VCaP (cell line): ENCODE data around the gene UBQLN1.

ENCODE experiments used
- H3K27ac ChIP-seq: fragments of 450-650 bp; 2 replicates; pipeline ENCODE4 v1.5.1; 2017
- CTCF ChIP-seq: fragments of 450-650 bp; conservative IDR thresholded peaks from 2 replicates; pipeline ENCODE4 v1.5.1; 2017; ENCODE audit warnings: mild to moderate bottlenecking, moderate library complexity

The UBQLN1 gene

DNA sequence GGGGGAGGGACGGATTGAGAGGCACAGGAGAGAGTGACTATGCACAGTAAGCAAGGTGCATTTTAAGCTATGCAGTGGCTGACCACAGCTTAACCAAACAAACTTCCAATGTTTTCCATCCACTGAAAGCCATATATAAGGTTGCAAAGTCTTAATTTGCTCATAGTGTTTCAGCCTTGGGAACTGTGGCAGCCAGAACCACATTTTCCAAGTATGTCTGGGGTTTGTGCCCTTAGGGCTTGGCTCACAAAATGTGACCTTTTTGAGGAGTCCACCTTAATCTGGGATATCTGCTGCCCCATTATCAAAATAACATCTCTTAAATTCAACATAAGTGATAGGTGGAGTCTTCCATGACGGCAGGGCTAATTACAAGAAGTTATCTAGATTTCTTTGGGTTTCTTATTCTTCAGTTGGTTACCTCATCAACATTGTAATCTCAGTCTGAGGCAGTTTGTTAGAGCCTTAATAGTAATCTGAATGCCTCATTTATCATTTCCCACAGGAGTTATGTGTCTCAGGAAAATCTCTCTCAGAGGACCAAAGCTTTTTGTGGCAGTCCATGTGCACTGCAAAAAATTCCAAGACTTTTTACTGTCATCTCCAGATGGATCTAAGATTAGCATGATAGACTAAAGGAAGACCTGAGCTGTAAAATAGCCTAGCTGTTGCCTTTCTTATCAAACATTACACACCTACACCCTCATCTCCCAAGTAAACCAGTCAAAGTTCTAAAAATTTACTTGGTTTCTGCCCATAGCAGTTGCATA lies 15.2 kb upstream of the UBQLN1 start:
- no peak overlapping the region for H3K27ac ChIP-seq
- no peak for TF ChIP-seq CTCF

- no peak for TF ChIP-seq CTCF
These were observed 13.8 kb upstream of the UBQLN1 start for GRCh38 chr9:83721509-83721908.

GRCh38 chr9:83715794-83716193 lies 8.0 kb upstream of the UBQLN1 start:
- TF ChIP-seq CTCF = no peak
- H3K27ac ChIP-seq = no peak overlapping the region

More at GRCh38 chr9:83721509-83721908, 13.8 kb upstream of the UBQLN1 start:
- no peak overlapping the region for H3K27ac ChIP-seq

GRCh38 chr9:83715221-83715620 lies 7.5 kb upstream of the UBQLN1 start:
- TF ChIP-seq CTCF = no peak
- no peak overlapping the region for H3K27ac ChIP-seq

DNA sequence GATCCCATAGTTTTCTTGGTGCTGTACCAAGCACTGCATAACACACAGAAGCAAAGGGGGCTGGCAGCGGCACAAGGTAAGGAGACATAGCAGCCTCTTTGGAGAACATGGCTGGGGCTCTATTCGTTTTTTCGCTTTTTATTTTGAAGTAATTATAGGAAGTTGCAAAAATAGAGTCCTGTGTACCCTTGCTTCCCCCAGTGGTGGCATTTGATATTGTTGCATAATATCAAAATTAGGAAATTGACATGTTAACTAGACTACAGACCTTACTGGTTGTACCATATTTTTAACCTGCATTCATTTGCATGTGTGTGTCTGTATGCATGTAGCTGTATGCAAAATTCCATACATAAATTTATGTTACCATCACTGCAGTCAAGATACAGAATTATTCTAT lies 6.6 kb upstream of the UBQLN1 start:
- no peak overlapping the region for H3K27ac ChIP-seq
- peak; percentile 43 for TF ChIP-seq CTCF

GRCh38 chr9:83708515-83709158 lies 879 bp upstream of the UBQLN1 start:
- H3K27ac ChIP-seq = peak overlapping the region; percentile 98
- no peak; the same call in 1 of the 2 replicates for TF ChIP-seq CTCF

DNA sequence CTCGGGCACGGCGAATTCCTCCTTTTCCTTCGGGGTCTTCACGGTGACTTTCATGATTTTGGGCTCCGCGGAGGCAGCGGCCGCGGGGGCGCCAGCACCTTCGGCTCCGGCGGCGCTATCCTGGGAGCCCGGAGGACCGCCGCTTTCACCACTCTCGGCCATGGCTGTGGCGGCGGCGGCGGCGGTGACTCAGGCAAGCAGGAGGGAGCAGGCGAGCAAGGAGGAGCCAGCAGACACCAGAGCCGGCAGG lies 315 bp downstream of the UBQLN1 start:
- no peak for TF ChIP-seq CTCF
- peak overlapping the region; percentile 98 for H3K27ac ChIP-seq
